Measurements from ENCODE around the gene FGF12.
A peak's percentile ranks its signal among the peaks of the same experiment; 100 is the strongest.

Gene FGF12

GRCh38 chr3:192339214-192339613 is 388.1 kb downstream of the FGF12 start:
- DNase-seq (ENCODE audit: low spot score): no peak

GRCh38 chr3:192336286-192336685 is 391.1 kb downstream of the FGF12 start:
- no peak for DNase-seq (ENCODE audit: low spot score)

DNA sequence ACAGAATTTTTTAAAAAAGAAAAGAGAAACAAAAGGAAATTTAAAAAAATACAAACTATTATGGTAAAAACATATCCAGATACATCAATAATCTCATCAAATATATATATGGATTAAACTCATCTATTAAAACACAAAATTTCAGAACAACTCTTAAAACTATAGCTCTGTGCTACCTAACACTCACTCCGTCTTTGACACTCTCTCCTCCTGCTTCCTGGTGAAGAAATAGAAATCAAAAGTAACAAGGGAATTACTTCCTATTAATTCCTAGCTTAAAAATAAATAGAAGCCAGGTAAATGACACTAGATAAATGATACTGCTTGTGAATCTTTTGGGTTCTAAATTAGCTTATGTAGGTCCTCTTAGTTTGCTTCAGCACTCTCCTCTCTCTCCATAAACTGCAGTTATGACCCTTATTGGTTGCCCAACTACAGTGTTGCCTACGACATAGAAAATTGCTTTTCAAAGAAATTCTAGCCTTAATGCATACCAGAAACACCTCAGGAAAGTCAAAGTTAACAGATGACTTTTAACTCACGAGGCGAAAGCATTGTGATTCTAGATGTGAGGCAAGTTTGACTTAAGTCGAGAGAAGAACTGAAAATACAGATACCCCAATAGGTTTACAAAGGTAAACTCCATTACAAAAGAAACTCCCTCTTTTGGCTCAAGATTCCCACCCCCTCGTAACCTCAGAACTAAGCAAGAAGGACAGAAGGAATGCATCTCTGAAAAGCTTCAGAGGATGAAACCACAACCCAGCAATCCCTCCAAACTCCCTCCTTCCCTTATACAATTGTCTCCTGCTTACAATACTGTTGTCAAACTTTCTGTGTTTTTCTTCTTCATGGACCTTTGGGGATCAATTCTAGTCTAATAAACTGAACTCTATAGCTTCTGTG is 394.7 kb downstream of the FGF12 start:
- no peak for DNase-seq (ENCODE audit: low spot score)

DNA sequence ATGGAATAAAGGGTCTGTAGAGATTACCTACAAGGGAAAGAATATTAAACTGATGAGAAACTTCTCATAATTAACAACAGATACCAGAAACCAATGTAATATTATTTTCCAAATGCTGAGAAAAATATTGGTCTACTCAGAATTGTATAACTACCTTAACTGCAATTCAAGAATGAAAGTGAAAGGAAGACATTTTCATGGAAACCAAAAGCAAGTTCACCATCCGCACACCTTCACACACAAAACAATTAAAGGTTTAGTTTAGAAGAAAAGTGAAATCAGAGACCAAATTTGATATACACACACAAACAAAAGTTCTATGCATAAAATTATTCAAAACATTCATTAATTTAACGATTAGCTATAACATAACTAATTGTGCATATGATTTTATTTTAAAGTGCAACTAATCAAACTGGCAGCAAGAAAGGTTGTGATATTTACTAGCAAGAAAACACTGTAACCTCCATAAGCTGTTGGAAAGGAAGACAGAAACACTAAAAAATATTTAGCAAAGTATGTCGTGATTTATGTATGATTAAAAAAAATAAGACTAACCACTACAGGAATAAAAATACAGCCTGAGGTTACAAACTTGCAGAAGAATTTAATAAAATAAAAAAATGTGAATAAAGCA is 395.5 kb downstream of the FGF12 start:
- DNase-seq (ENCODE audit: low spot score): no peak

DNA sequence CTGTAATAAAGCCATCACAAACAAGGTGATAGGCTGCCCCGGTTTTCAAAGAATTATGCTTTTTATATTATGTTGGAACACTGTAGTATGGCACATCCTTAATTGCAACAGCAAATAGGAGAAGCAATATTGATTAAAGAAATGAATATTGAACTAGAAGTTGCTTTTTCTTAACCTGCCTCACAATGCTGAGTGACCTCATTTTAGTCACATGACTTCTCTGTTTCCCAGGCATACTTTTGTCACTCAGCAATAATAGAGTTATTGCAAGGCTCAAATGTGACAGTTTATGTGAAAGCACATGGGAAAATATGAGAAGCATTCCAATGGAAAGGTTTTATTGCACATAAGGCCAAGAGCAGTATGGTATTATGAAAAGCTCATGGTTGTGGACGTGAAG is 400.7 kb downstream of the FGF12 start:
- no peak for DNase-seq (ENCODE audit: low spot score)

DNA sequence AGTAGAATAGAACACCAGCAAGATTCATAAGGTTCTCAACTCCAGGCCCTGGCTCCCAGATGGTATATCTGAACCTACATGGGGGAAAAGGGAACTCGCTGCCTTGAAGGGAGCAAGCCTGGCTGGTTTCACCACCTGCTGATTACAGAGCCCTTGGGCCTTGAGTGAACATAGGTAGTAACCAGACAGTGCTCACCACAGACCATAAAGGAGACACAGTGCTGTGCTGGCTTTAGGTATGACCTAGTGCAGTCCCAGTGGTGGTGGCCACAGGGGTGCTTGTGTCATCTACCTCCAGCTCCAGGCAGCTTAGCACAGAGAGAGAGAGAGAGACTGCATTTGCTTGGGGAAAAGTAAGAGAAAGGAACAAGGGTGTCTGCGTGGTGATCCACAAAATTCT is 409.8 kb downstream of the FGF12 start:
- DNase-seq (ENCODE audit: low spot score): no peak

DNA sequence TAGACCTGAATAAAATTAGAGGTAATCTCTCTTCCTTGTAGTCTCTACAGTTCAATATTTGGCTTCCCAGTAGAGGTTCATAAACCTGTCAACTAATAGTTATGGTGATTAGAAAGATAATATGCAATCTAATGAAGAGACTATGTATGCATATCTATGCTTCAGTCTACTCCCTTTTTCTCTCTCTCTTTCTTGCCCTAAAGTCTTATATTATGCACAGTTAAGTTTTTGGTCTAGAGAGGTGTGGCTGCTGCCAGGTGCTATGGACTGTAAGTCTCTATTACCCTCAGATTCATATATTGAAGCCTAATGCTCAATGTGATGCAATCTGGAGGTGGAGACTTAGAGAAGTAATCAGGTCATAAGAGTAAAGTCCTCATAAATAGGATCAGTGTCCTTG is 413.7 kb downstream of the FGF12 start:
- DNase-seq (ENCODE audit: low spot score): no peak

GRCh38 chr3:192307631-192308030 is 419.7 kb downstream of the FGF12 start:
- DNase-seq (ENCODE audit: low spot score): no peak

- DNase-seq (ENCODE audit: low spot score): peak; percentile 2
These were observed 424.1 kb downstream of the FGF12 start for GRCh38 chr3:192303235-192303634.

DNA sequence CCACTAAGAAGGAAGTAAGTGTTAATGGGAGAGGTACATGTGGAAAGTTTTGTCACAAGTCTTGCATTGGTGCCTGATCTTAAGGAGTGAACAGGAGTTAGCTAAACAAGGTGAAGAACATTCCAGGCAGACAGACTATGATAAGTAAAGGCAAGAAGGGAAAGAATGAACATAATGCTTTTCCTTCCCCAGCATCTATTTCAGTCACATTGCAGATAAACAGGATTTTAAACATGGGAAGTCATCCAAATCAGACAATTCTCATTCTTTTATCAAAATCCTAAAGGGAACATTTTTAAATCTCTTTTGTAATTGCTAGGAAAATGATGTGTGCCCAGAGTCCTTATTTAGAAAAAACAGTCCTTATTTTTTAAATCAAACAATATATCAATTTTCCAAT is 424.6 kb downstream of the FGF12 start:
- DNase-seq (ENCODE audit: low spot score): no peak

- no peak for DNase-seq (ENCODE audit: low spot score)
These were observed 427.4 kb downstream of the FGF12 start for GRCh38 chr3:192299921-192300320.

DNA sequence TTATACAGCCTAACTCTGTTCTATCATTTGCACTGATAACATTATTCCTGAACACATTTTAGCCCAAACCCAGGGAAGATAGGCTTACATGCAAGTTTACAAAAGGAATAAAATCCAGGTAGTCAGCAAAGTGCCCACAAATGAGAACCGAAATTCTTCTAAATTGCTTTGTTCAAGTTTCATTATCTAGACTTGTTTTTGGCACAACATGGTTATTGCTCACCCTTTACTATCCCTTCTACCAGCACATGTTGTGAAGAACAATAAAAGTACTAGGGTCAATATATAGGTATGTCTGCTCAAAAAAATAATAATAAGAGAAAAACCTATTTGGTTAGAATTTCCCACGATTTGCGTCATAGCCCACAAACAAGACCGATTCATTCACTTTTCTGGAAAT is 430.5 kb downstream of the FGF12 start:
- DNase-seq (ENCODE audit: low spot score): no peak

- DNase-seq (ENCODE audit: low spot score): no peak
These were observed 442.8 kb downstream of the FGF12 start for GRCh38 chr3:192284443-192285072.

DNA sequence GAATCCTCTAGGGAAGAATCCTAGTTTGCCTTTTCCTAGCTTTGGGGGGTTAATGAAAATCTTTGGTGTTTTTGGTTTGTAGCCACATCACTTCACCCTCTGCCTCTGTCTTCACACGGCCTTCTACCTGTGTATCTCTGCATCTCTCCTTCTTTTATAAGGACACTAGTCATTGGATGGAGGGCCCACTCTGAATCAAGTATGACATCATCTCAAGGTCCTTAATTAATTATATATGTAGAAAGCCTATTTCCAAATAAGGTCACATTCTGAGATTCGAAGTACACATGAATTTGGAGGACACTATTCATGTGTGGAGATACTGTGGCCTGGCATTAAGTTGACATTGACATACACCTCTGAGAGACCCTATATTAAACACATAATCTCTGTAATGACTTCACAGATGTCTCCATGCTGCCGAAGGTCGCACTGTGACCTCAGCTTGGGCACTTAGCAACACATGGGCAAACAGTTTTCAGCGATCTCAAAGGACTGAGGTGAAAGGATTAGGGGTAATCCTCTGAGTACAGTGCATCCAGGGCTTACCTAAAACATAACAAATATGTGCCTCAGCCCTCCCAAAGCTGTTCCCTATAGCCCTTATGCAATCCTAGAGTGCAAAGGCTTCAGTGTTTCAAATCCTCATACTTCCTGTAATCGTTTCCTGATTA is 446.0 kb downstream of the FGF12 start:
- DNase-seq (ENCODE audit: low spot score): no peak

DNA sequence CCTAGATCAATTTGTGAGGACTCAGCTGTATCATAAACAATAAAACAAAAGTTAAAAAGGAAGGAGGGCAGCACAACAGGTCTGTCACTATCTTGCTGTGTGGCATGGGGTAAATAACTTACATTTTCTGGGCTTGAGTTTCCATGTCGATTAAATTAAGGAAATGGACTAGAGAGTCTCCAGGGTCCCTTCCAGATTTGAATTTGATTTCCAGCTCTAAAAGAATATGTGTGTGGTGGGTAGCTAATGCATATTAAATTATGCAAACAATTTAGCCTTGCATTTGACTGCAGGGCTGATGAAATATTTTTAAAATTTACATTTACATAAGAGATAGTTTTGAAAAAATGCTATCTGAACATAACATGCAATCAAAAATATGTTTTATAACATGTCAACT is 447.7 kb downstream of the FGF12 start:
- DNase-seq (ENCODE audit: low spot score): no peak

DNA sequence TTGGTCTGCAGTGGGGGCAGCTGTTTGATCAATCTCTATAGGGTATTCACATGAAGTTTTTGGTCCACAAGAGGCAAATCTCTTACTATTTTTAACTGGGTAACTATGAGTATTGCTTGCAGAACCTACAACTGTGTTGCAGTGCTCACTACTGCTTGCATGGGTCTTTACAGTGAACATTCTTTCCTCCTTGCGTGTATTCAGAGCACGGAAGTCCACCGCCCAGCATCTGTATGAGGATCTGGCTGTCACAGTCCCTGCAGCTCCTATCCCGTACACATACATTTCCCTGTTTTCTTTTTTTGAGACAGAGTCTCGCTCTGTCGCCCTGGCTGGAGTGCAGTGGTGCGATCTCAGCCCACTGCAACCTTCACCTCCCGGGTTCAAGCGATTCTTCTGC is 449.9 kb downstream of the FGF12 start:
- no peak for DNase-seq (ENCODE audit: low spot score)

GRCh38 chr3:192275741-192276355 is 451.5 kb downstream of the FGF12 start:
- no peak for DNase-seq (ENCODE audit: low spot score)

- no peak for DNase-seq (ENCODE audit: low spot score)
These were observed 453.7 kb downstream of the FGF12 start for GRCh38 chr3:192273697-192274010.

- DNase-seq (ENCODE audit: low spot score): no peak
These were observed 454.2 kb downstream of the FGF12 start for GRCh38 chr3:192273001-192273696.

- no peak for DNase-seq (ENCODE audit: low spot score)
These were observed 465.3 kb downstream of the FGF12 start for GRCh38 chr3:192262001-192262400.

DNA sequence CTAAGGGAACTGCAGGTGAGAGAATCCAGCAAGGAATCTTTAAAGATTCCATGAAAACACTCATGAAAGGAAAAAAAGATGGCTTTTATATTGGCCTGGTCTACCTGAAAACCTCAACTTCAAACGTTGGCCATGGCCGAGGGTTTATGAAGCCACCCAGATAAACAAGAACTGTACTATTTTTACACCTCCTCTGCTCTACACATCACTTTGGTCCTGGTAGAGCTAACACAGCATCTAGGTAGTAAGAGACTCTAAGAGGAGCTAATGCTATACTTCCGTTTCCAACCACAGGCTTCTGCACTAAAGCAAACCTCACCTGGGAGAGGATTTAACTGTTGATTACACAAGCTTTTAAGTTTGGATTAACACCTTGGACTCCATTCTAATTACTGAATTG is 466.2 kb downstream of the FGF12 start:
- no peak for DNase-seq (ENCODE audit: low spot score)
